NT2/D1 (cell line): ENCODE results near the gene ZFAND2B.

ENCODE experiments used
- YY1 ChIP-seq: IDR thresholded peaks from 2 replicates; pipeline ENCODE4 v1.6.1; 2011; ENCODE audit not compliant: insufficient read length, insufficient read depth
- ZNF274 ChIP-seq: IDR thresholded peaks from 2 replicates; pipeline ENCODE4 v1.6.1; 2011; ENCODE audit warnings: mild to moderate bottlenecking, low read depth, low read length

DNA sequence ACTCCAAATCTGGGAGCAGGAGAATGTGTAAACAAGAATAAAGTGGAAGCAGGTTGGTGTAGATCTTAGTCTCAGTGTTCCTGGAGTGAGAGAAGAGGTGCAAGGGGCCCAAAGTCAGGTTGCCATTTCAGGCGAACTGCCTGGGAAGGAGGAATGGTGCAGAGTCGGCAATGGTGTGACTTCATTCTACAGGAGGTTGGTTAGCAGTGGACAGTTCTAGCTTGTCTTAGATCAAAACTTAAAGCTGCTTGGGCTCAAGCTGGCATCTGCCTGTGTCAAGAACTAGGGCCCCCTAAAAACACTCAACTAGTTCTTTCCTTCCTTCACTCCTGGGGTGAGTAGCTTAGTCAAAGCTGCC is 42.2 kb downstream of the ZFAND2B start:
- TF ChIP-seq YY1 (no peak), ZNF274 (no peak)
